H9 (cell line): Measurements from ENCODE around the gene KIF26B. TPM values are rescaled to one million over a fixed set of nuclear protein-coding genes. Genes with fewer than 3 reads are reported as not detected.

ENCODE experiments used
- DNase-seq: peaks from one replicate; pipeline ENCODE4 v3.0.0-alpha.2; 2017
- H2AFZ ChIP-seq: one replicate; pipeline ENCODE4 v1.6.1; 2013; ENCODE audit warnings: mild to moderate bottlenecking, low read length, control low read depth, moderate library complexity
- H2AK5ac ChIP-seq: 2 replicates; pipeline ENCODE4 v1.6.1; 2013; ENCODE audit warnings: low read length, control low read depth, mixed read lengths; ENCODE audit not compliant: insufficient read length
- H2BK120ac ChIP-seq: one replicate; pipeline ENCODE4 v1.6.1; 2013; ENCODE audit warnings: low read depth, mild to moderate bottlenecking, low read length, control low read depth, inconsistent platforms; ENCODE audit not compliant: poor library complexity, severe bottlenecking
- H2BK12ac ChIP-seq: 2 replicates; pipeline ENCODE4 v1.6.1; 2013; ENCODE audit warnings: low read length, control low read depth, mixed read lengths, low read depth; ENCODE audit not compliant: insufficient read length
- H2BK15ac ChIP-seq: 2 replicates; pipeline ENCODE4 v1.6.1; 2013; ENCODE audit warnings: low read depth, low read length, control low read depth
- H2BK20ac ChIP-seq: one replicate; pipeline ENCODE4 v1.6.1; 2013; ENCODE audit warnings: low read depth, mild to moderate bottlenecking, low read length, control low read depth, inconsistent platforms; ENCODE audit not compliant: poor library complexity, severe bottlenecking
- H2BK5ac ChIP-seq: 2 replicates; pipeline ENCODE4 v1.6.1; 2013; ENCODE audit warnings: low read length, control low read depth, mixed read lengths; ENCODE audit not compliant: insufficient read length
- H3K14ac ChIP-seq: 2 replicates; pipeline ENCODE4 v1.6.1; 2013; ENCODE audit warnings: low read length, control low read depth; ENCODE audit not compliant: insufficient read depth
- H3K18ac ChIP-seq: 2 replicates; pipeline ENCODE4 v1.6.1; 2013; ENCODE audit warnings: low read depth, mild to moderate bottlenecking, mixed read lengths, low read length, control low read depth; ENCODE audit not compliant: insufficient read length
- H3K23ac ChIP-seq: 2 replicates; pipeline ENCODE4 v1.6.1; 2013; ENCODE audit warnings: low read length, control low read depth, mixed read lengths, low read depth; ENCODE audit not compliant: insufficient read length
- H3K23me2 ChIP-seq: 2 replicates; pipeline ENCODE4 v1.6.1; 2013; ENCODE audit warnings: low read depth, mild to moderate bottlenecking, mixed read lengths, low read length, control low read depth; ENCODE audit not compliant: insufficient read length, poor library complexity, severe bottlenecking
- H3K27ac ChIP-seq: 2 replicates; pipeline ENCODE4 v1.5.1; 2013; ENCODE audit warnings: low read length, control low read depth, mixed read lengths, low read depth; ENCODE audit not compliant: insufficient read length
- H3K27me3 ChIP-seq: 2 replicates; pipeline ENCODE4 v1.6.1; 2013; ENCODE audit warnings: low read length, control low read depth, inconsistent platforms; ENCODE audit not compliant: insufficient read depth
- H3K4ac ChIP-seq: 2 replicates; pipeline ENCODE4 v1.6.1; 2013; ENCODE audit warnings: low read depth, mild to moderate bottlenecking, control low read depth, inconsistent platforms, low read length, moderate library complexity
- H3K4me1 ChIP-seq: 2 replicates; pipeline ENCODE4 v1.6.1; 2013; ENCODE audit warnings: low read length, control low read depth, inconsistent platforms; ENCODE audit not compliant: insufficient read depth
- H3K4me2 ChIP-seq: 2 replicates; pipeline ENCODE4 v1.6.1; 2013; ENCODE audit warnings: low read length, control low read depth, mixed read lengths; ENCODE audit not compliant: insufficient read length, insufficient read depth
- H3K56ac ChIP-seq: 2 replicates; pipeline ENCODE4 v1.6.1; 2013; ENCODE audit warnings: low read depth, mild to moderate bottlenecking, mixed read lengths, low read length, control low read depth; ENCODE audit not compliant: insufficient read length
- H3K79me1 ChIP-seq: 2 replicates; pipeline ENCODE4 v1.6.1; 2013; ENCODE audit warnings: low read depth, mild to moderate bottlenecking, moderate library complexity, low read length, control low read depth, inconsistent platforms; ENCODE audit not compliant: insufficient read depth, poor library complexity, severe bottlenecking
- H3K79me2 ChIP-seq: 2 replicates; pipeline ENCODE4 v1.6.1; 2013; ENCODE audit warnings: low read length, control low read depth, inconsistent platforms; ENCODE audit not compliant: insufficient read depth
- H3K9ac ChIP-seq: 2 replicates; pipeline ENCODE4 v1.6.1; 2013; ENCODE audit warnings: low read length, control low read depth, mixed read lengths; ENCODE audit not compliant: insufficient read length; ENCODE audit errors: extremely low read depth
- H3K9me3 ChIP-seq: one replicate; pipeline ENCODE4 v1.6.1; 2013; ENCODE audit warnings: low read depth, low read length, inconsistent platforms; ENCODE audit not compliant: control insufficient read depth
- H3T11ph ChIP-seq: one replicate; pipeline ENCODE4 v1.6.1; 2013; ENCODE audit warnings: mild to moderate bottlenecking, low read length, control low read depth, inconsistent platforms
- H4K20me1 ChIP-seq: one replicate; pipeline ENCODE4 v1.6.1; 2013; ENCODE audit not compliant: control insufficient read depth, insufficient read length, insufficient read depth
- H4K5ac ChIP-seq: 2 replicates; pipeline ENCODE4 v1.6.1; 2013; ENCODE audit warnings: low read depth, mild to moderate bottlenecking, mixed read lengths, low read length, control low read depth; ENCODE audit not compliant: insufficient read length
- H4K8ac ChIP-seq: replicated peaks from 2 replicates; pipeline ENCODE4 v1.6.1; 2013; ENCODE audit warnings: low read length, control low read depth, mixed read lengths, low read depth; ENCODE audit not compliant: insufficient read length
- H4K91ac ChIP-seq: 2 replicates; pipeline ENCODE4 v1.6.1; 2013; ENCODE audit warnings: low read depth, mild to moderate bottlenecking, moderate library complexity, mixed read lengths, low read length, control low read depth; ENCODE audit not compliant: insufficient read length
- H3K27ac Mint-ChIP-seq, 3 experiments: 2 replicates in 2 of 3; 3 replicates in 1 of 3; pipeline ENCODE4 v1.8.0; 2020 to 2021; ENCODE audit warnings: mixed read lengths in 3 of 3, mild to moderate bottlenecking in 1 of 3, moderate library complexity in 1 of 3
- H3K27me3 Mint-ChIP-seq: 2 replicates; pipeline ENCODE4 v1.8.0; 2021; ENCODE audit warnings: low read depth, mild to moderate bottlenecking, moderate library complexity, mixed read lengths
- H3K36me3 Mint-ChIP-seq, 3 experiments: 2 replicates in 2 of 3; 3 replicates in 1 of 3; pipeline ENCODE4 v1.8.0; 2020 to 2021; ENCODE audit warnings: low read depth in 3 of 3, mixed read lengths in 3 of 3; ENCODE audit not compliant: insufficient read depth in 1 of 3
- H3K4me1 Mint-ChIP-seq, 2 experiments: 2 replicates each; pipeline ENCODE4 v1.8.0; 2020; ENCODE audit warnings: mixed read lengths in 2 of 2
- H3K4me3 Mint-ChIP-seq, 2 experiments: 2 replicates in 1 of 2; 3 replicates in 1 of 2; pipeline ENCODE4 v1.8.0; 2020 to 2021; ENCODE audit warnings: mild to moderate bottlenecking in 2 of 2, mixed read lengths in 2 of 2, moderate library complexity in 1 of 2
- H3K9me3 Mint-ChIP-seq, 2 experiments: 2 replicates in 1 of 2; 3 replicates in 1 of 2; pipeline ENCODE4 v1.8.0; 2020; ENCODE audit warnings: mild to moderate bottlenecking in 2 of 2, mixed read lengths in 2 of 2, moderate library complexity in 1 of 2
- CTCF ChIP-seq: fragments of 200-600 bp; sonication (generic); conservative IDR thresholded peaks from 3 replicates; pipeline ENCODE4 v1.8.0; 2021; ENCODE audit warnings: antibody characterized with exemption, mild to moderate bottlenecking
- WGBS: extraction: QIAGEN DNeasy Blood & Tissue Kit; methylation state at CpG from one replicate; pipeline ENCODE4 v1.1.7; 2013; ENCODE audit warnings: missing lambda C conversion rate, low lambda C conversion rate, mixed read lengths; ENCODE audit not compliant: insufficient read length; ENCODE audit errors: extremely low coverage; 5-methylcytosine and 5-hydroxymethylcytosine counted together
- total RNA-seq: library from RNA; stranded (reverse); gene quantifications from 2 replicates; pipeline ENCODE4 v1.2.1, GENCODE V29; 2021

The KIF26B gene
- total RNA-seq, 1 experiment from 2014 or later: 0.13 TPM

DNA sequence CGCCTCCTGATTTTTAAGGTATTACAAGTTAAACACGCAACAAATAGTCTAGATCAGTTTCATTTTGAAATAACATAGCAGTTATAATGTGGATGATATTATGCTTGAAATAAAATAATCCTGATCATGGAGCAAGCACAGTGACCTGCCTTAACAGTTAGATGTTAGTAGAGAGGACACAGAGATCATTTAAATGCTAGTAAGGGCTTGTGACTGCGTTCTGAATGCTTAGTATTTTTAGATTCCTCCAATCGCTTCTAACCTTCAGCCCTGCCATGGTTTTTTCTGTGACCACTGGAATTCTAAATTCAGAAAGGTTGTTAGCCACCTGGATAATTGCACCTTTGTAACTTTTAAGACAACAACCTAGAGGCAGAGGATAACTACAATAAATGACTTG is 46.4 kb downstream of the KIF26B start:
- H2AFZ ChIP-seq: no peak overlapping the region
- H2BK15ac ChIP-seq: no peak overlapping the region
- H4K5ac ChIP-seq: no peak overlapping the region
- no peak overlapping the region for H2BK20ac ChIP-seq
- H3K79me2 ChIP-seq: no peaks in the 10 kb centered on the region
- Mint-ChIP-seq H3K27me3 (no peaks in the 10 kb centered on the region), H3K9me3 (peaks cover 2 to 6% of the 10 kb centered on the region in 2 experiments; a peak in 4 of 5 replicates), H3K4me1 (peaks cover 27 to 54% of the 10 kb centered on the region in 2 experiments), H3K27ac (peak overlapping the region in 1 of 3 experiments; percentile 45; a peak in 2 of 7 replicates), H3K36me3 (peaks cover 2% of the 10 kb centered on the region in 3 experiments; a peak in 4 of 7 replicates), H3K4me3 (no peak overlapping the region)
- no peak overlapping the region for H3K27ac ChIP-seq
- no peaks in the 10 kb centered on the region for H3K27me3 ChIP-seq
- H2AK5ac ChIP-seq: no peak overlapping the region
- no peaks in the 10 kb centered on the region for H3K9me3 ChIP-seq
- H3K4me1 ChIP-seq: peaks cover 4% of the 10 kb centered on the region; the same call in 1 of the 2 replicates
- no peak overlapping the region for H3K4me2 ChIP-seq
- H3K79me1 ChIP-seq: no peaks in the 10 kb centered on the region
- no peak overlapping the region for H4K8ac ChIP-seq
- no peak overlapping the region for H2BK5ac ChIP-seq
- H2BK12ac ChIP-seq: no peak overlapping the region
- H4K20me1 ChIP-seq: no peaks in the 10 kb centered on the region
- DNase-seq: no peak
- H3K56ac ChIP-seq: no peak overlapping the region
- H3K14ac ChIP-seq: no peak overlapping the region
- H3K9ac ChIP-seq: no peak overlapping the region
- WGBS: no CpG with 5 or more reads among the region's 4 CpGs
- H3K23me2 ChIP-seq: no peaks in the 10 kb centered on the region
- H3K18ac ChIP-seq: no peak overlapping the region
- no peak overlapping the region for H3K4ac ChIP-seq
- H3K23ac ChIP-seq: no peak overlapping the region
- H4K91ac ChIP-seq: no peak overlapping the region
- no peak for TF ChIP-seq CTCF
- H3T11ph ChIP-seq: no peak overlapping the region
- H2BK120ac ChIP-seq: no peak overlapping the region
